NCI-H1436 treated with DMSO at 0.1 percent for 48 hours (cell line): ENCODE results near the gene PDLIM5.

ENCODE experiments used
- DNase-seq: peaks from one replicate; lab custom pipeline; 2025; lab: John Stamatoyannopoulos, UW

Gene PDLIM5

DNA sequence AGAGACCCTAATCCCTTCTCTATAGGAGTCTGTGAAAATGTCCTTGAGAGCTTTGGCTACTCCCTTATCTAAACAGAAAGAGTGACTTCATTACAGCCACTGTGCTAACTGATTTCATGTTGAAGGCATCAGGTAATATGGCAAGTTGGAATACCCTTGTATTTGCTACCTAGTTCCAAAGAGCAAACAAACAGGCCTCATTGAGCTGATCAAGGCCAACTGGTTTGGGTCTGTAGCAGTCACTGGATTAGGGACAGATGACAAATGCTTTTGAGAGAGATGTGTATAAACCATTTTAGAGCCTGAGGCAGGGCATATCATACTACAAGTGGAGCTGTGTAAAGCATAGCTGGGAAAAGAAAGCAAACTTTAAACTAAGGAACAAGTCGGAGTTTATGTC, 22.9 kb upstream of the PDLIM5 start:
- DNase-seq = no peak

DNA sequence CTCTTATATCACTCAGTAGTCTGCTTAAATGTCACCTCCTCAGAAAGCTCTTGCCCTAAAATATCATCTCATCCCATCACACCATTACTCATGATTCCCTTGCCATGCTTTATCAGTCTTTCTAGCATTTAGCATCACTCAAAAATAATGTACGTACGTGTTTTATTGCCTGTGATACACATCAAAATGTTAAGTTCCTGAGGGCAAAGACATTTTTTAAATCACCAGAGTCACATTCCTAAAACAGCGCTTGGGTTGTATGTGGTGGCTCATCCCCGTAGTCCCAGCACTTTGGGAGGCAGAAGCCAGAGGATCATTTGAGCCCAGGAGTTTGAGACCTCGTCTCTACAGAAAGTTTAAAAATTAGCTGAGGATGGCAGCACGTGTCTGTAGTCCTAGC, 21.3 kb upstream of the PDLIM5 start:
- no peak for DNase-seq

DNA sequence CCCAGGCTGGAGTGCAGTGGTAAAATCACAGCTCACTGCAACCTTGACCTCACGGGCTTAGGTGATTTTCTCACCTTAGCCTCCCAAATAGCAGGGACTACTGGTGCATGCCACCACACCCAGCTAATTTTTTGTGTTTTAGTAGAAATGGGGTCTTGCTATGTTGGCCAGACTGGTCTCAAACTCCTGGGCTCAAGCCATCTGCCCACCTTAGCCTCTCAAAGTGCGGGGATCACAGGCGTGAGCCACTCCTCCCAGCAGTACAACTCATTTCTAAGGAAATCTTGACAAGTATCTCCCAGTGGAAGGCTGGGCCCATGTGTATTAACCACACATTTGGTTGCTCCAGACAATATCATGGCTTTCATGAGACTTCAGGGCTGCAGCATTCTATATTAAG, 20.4 kb upstream of the PDLIM5 start:
- DNase-seq = no peak

DNA sequence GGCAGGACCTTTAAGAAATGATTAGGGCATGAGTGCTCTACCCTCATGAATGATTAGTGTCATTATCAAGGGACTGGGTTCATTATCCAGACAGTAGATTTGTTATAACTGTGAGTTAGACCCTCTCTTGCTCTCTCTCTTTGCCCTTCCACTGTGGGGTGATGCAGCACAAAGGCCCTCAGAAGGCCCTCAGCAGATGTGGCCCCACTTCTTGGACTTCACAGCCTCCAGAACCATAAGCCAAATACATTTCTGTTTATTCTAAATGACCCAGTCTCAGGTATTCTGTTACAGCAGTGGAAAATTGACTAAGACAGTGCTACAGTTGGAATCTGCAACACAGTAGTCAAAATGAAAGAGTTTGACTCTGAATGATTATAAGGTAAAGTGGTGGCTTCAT, 17.2 kb upstream of the PDLIM5 start:
- DNase-seq = no peak

DNA sequence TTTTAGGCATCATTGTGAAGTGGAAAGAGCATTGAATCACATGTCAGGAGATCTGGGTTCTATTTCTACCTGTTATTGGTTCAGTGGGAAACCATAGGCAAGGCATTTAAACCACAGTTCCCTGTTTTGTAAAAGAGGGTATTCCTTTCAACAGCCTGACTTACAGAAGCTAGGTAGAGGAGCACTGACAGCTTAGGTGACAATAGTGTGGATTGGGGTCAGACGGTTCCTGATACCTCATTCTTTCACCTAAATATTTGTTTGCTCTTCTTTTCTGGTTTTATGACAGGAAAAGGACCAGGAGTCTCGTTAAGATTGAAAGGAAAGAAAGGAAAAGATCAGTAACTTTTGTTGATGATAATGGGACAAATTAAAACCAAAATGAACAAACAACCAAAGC, 15.9 kb upstream of the PDLIM5 start:
- no peak for DNase-seq

DNA sequence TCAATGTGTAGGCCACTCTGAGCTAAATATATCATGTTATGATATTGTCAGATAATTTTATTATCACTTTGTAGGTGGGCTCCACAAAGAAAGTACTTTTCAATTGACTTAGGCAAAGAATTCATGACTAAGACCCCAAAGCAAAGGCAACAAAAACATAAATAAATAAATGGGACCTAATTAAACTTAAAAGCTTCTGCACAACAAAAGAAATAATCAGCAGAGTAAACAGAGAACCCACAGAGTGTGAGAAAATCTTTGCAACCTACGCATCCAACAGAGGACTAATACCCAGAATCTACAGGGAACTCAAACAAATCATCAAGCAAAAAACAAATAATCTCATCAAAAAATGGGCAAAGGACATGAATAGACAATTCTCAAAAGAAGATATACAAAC, 15.2 kb upstream of the PDLIM5 start:
- DNase-seq = no peak

DNA sequence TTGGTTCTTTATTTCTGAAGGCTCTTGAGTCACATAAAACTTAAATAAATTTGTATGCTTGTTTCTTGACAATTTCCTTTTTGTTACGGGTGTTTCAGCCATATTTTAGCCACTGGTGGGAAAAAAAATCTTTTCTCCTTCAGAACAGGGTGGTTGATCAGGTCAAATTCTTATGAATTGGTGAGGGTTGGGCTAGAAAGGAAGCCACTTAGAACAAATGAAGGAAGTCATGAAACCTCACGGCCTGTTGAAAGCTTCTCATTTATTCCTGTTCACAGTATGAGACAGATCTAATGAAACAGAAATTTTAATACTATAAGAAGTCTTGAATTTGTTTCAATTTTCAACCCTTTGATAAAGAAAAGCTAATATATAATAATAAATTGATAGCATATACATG, 12.1 kb upstream of the PDLIM5 start:
- no peak for DNase-seq

DNA sequence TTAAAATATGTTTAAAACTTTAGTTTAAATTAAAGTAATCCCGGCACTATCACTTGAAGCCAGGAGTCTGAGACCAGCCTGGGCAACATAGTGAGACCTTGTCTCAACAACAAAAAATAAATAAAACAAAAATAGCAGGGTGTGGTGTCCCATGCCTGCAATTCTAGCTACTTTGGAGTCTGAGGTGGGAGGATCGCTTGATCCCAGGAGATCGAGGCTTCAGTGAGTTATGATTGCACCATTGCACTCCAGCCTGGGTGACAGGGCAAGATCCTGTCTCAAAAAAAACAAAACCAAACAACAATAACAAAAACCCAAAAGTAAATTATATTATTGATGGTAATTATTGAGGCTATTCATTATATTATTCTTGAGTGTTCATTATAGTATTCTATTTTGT, 9.9 kb upstream of the PDLIM5 start:
- DNase-seq = no peak

DNA sequence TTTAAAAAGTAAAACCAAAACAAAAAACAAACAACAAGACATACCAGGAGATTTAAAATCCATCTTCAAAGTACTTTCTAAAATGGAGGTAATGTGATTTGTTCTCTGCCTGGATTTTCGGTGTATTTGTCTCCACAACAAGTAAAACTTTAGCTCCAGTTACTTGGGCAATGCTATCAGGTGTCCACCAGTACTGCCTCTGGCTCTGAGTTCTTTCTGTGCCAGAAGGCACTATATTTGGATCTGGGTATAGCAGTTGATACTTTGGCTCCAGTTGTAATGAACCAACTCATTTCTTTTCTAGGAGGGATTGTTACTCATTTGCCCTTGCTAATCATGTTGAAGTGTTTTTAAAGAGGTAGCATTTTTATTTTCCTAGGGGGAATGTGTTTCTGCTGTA, 9.5 kb upstream of the PDLIM5 start:
- no peak for DNase-seq

DNA sequence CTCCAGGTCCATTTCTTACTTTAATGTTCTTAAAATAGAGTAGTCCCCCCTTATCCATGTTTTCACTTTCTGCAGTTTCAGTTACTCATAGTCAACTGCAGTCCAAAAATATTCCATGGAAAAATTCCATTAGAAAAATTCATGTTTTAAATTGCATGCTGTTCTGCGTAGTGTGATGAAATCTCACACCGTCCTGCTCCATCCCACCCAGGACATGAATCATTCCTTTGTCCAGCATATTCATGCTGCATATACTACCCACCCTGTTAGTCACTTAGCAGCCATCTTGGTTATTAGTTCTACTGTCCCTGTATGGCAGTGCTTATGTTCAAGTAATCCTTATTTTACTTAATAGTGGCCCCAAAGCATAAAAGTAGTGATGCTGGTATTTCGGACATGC, 5.4 kb upstream of the PDLIM5 start:
- DNase-seq = no peak

DNA sequence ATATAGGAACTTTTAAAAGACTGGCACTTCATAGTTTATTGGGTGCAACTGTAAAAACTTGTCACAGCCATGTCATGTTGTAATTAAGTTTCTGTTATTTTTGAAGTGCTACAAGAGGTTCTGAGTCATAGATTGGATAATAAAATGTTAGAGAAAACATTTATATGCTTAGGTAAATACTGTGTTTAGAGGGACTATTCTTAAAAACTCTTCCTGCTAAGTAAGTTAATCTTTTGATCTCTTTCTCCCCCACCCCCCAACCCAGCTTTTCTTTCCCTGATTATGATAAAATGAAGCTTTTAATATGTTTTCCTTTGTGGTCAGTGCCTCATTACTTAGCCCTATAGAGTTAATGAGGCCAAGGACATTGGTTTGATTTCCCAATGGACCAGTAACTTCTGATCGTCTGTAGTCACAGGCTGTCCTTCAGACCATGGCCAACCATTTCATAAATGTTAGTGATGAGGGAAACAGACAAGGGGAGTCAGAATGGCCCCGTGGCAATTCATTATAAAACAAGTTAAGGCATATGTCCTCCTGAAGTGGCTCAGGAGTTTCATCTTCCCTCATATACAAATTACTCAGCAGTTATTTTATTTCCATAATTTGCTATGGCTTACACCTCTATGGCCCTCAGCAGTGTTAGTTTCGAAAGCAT, 3.9 kb upstream of the PDLIM5 start:
- no peak for DNase-seq

DNA sequence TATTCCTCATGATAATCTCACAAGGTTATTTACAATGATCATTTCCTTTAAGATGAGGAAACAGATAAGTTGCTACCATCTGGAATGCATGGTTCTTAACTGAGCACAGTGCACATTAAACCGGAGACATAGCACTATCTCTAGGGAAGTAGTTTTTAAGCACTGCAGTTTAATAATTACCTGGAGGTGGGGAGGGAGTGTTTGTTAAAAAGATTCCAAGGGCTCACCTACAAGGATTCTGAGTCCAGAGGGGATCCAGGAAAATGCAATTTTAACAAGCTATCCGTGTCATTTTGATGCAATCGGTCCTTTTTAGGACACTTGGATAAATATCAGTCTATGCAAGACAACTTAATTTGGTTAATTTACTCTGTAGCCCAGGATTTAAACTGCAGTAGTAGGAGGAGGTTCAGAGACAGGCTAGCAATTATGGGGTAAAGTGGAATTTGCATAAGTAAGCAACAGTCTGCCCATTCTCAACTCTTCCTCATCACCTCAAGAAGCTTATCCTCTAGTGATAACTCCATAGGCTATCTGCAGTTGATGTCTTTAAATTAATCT, 2.8 kb upstream of the PDLIM5 start:
- DNase-seq = no peak

DNA sequence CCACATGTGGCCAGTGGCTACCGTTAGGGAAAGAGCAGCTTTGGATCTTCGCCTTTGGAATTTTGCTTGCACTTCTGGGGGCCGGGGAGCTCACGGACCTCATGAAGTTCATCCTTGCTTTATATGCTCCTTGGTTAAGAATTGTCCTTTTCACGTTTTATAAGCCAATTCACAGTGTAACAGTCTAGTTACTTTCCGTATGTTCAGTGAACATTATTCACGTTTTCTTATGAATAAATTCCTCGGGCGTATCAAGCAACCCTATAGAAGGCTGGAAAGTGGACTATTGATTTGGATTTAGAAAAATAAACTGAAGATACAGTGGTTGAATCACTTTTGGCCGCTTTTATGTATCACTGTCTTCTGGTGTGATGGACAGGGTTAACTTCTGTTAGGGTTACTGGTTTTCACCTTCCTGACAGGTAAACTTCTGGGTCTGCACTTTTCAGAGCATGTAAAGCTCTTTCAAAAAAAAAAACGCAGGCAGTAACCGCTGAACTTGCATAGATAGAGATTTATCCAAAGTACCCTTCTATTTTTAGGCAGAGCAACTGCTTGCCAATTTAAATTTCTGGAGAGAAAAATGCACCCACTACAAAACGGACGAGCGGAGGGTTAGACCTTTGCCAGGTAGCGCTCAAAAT, 569 bp upstream of the PDLIM5 start:
- no peak for DNase-seq

DNA sequence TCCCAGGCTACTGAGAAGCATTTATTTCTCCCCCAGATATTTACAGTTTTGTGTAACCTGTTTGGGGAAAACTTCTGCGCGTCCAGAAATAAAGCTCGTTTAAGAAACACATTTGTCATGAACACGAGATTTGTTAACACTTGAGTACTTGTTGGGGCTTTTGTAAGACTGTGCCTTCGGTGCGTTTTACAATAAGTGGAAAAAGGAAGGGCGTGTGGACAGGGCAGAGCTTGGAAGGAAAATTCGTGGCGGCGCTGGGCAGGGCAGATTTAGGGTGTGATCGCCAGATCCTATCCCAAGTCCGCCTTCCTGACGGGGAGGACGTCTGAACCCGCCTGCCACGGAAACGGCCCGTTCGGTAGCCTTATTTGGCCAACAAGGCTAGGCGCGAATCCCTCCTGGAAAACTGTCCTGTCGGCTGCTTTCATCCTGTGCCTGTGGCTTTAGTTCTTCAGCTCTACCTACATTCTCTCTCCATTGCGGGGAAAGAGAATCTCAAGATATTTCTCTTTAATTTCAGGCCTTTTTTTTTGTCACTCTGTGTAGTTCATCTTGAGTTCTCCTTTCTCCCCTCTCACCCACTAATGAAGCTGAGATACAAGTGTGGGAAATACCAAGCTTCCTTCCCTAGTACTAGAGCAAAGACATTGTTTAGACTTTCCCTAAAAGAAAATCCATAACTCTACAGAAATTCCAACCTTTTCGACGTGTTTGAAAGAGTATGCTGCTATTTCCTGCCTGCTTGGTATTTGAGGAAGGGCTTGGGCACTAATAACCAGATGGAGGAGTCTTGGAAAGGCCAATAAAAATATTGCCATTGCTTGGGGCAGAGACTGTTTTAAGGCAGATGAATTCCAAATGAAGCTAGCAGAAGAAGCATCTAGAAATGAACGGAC, 982 bp downstream of the PDLIM5 start:
- no peak for DNase-seq

DNA sequence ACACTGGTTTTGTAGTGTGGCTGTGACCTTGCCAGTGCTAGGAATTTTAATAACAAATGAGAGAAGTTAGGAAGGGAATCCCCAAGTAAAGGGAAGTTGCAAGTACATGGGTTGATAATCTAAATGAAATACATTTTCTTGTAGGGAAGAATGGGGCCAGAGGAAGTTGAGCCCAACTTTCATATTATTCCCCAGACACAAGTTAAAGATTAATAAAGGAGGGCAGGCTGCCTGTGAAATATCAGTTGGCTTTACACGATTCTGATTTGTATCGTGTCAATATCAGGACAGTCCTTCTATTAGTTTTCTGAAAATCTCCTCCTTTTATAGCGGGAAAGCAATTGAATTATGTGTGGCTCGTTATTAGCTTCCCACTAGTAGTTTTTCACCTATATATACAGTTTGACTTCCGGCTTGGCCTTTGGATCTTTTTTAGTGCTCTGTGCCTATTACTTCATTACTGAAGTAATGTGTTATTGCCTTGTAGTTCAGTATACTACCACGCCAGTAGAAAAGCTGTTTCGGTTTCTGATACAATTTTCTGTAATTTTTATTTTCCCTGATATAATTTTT, 1.7 kb downstream of the PDLIM5 start:
- DNase-seq = no peak

DNA sequence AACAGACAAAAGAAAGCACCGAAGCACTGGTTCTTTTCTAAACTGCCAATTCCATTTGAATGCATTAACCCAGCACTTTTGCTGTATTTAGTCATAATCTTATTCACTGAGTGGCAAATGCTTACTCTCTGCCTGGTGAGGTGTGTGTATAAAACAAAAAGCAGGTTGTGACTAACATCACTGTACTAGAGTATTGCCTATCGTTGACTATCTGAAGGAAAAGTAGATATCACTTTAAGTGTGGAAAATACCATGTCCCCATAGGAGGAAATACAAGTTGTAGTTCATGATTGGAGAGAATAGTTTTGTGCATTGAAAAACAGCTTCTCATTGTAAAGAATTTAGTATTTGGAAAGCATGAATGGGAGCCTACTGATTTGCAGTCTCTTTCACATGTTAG, 2.7 kb downstream of the PDLIM5 start:
- DNase-seq = no peak

DNA sequence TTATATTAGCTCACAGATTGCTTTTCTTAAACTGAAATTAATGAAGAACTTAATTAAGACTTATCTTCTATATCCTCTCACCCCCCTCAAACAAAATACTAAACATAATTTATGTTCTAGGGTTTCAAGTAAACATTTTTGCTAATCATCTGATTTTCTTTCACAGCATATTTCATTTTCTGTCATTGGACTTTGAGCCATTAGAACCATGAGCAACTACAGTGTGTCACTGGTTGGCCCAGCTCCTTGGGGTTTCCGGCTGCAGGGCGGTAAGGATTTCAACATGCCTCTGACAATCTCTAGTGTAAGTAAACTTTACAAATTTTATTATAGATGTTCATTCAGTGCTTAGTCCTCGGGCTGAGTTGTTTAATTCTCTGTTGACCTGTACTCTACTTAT, 3.3 kb downstream of the PDLIM5 start:
- DNase-seq = no peak

DNA sequence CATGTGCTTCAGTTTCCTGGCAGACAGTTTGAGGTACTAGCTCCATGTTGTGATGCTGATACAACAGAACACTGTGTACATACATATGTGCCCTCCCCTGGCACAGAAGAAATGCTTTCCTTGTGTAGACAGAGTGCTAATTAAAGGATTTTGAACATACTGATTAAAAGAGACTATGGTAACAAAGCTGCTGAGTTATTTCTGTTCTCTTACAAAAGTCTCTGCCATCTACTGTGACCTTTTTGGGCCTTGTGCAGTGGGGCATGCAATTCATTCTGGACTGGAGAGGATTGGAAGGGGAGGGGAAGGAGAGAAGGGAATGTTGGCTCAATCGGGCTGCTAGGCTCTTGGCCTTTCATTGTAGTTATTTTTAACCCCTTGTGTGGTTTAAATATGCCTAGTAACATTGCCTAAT, 6.0 kb downstream of the PDLIM5 start:
- DNase-seq = no peak

DNA sequence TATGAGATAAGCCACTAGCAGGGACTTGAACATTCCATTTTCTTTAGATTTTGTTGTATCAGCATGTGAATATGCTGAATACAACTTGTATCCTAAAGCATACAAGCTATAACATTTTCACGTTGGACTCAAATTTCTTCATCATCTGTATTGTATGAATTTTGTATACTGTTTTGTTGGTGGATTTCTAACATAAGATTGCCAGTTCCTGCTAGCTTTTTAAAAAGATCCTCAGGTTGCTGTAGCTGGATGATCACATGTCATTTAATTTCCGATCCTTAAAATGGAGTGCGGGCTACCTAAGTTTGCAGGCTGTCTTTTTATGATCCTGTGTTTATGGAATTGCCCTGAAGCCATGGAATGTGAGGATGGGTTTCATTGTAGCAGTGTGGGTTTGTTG, 6.9 kb downstream of the PDLIM5 start:
- DNase-seq = no peak

DNA sequence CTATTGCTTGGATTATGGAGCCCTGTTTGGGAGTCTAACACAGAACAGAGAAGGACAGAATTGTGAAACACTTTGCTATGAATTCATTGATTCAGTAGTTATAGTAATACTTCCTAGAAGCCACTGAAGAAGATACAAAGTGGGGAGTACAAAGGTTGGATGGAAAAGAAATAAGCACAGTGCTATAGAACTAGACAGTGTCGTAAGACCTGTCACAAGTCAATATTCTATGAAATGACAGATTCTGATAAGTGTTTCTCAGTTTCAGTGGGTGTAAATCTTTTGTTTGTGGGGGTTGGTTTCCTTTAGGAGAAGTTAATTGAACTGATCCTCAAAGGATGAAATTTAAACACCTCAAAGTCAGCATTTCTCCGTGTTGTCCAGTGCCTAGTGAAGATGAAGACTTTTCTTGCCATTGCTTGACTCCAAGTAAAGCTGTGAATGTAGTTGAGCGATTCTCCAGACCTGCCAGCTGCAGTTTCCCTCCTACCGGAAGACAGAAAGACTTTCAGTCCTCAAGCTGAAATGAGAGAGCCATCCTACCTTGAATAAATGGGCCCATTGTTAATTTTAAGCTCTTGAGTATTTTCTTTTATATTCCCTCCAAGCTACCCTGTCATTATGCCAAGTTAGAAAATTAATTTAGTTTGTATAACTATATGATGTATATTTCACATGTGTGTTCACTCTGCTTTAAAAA, 7.9 kb downstream of the PDLIM5 start:
- DNase-seq = no peak

DNA sequence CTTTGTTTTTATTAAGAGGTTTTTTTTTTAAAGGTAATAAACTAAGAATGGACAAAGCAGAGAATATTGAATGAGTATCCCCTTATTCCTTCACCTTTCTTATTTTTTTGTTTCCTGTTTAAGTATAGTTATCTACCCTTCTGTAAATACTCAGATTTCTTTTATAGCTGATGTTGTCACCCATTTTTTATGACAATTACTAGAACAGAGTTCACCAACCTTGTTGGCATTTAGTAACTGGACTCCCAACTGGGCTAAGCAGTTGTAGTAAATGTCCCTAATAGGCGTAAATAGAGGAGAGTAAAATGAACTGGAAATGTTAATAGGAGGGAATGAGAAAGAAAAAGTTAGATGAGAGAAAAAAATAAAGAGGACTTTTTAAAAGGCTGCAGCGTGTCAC, 9.8 kb downstream of the PDLIM5 start:
- no peak for DNase-seq

DNA sequence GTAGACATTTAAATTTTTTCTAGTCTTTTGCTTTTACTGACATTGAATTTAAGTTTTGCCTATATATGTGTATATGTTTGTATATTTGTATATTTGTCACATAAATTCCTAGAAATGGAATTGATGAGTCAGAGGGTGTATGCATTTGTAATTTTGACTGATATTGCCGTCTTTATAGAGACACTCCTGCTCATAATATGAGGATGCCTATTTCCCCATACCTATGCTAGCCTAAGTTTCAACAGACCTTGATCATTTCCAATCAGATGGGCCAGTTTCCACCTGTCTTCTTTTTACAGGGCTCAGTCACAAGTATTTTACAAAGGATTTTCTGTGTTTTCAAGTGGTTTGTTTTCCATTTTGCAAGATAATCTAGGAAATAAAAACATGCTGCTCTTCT, 10.8 kb downstream of the PDLIM5 start:
- no peak for DNase-seq
